Neural progenitor cell (in vitro differentiated cells): ENCODE results near the gene TSLP.

ENCODE experiments used
- EZH2phosphoT487 ChIP-seq: fragments of 200-600 bp; sonication (generic); IDR thresholded peaks from 2 replicates; pipeline ENCODE4 v1.6.1; 2017; ENCODE audit warnings: antibody characterized with exemption
- TF ChIP-seq, protein P1 (sequence below): fragments of 200-600 bp; sonication (generic); IDR thresholded peaks from 2 replicates; pipeline ENCODE4 v1.5.1; 2017; ENCODE audit warnings: antibody characterized with exemption, mild to moderate bottlenecking

GRCh38 chr5:111107371-111107770 lies 35.9 kb downstream of the TSLP start:
- TF ChIP-seq, protein P1, sequence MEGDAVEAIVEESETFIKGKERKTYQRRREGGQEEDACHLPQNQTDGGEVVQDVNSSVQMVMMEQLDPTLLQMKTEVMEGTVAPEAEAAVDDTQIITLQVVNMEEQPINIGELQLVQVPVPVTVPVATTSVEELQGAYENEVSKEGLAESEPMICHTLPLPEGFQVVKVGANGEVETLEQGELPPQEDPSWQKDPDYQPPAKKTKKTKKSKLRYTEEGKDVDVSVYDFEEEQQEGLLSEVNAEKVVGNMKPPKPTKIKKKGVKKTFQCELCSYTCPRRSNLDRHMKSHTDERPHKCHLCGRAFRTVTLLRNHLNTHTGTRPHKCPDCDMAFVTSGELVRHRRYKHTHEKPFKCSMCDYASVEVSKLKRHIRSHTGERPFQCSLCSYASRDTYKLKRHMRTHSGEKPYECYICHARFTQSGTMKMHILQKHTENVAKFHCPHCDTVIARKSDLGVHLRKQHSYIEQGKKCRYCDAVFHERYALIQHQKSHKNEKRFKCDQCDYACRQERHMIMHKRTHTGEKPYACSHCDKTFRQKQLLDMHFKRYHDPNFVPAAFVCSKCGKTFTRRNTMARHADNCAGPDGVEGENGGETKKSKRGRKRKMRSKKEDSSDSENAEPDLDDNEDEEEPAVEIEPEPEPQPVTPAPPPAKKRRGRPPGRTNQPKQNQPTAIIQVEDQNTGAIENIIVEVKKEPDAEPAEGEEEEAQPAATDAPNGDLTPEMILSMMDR = no peak
- no peak for TF ChIP-seq EZH2phosphoT487
